ENCODE measurements around the gene AADAC. TPM values are rescaled to one million over a fixed set of nuclear protein-coding genes. Genes with fewer than 3 reads are reported as not detected.

AADAC gene
- total RNA-seq, 2 donors from 2014 or later = 7.3 to 8.0 TPM

DNA sequence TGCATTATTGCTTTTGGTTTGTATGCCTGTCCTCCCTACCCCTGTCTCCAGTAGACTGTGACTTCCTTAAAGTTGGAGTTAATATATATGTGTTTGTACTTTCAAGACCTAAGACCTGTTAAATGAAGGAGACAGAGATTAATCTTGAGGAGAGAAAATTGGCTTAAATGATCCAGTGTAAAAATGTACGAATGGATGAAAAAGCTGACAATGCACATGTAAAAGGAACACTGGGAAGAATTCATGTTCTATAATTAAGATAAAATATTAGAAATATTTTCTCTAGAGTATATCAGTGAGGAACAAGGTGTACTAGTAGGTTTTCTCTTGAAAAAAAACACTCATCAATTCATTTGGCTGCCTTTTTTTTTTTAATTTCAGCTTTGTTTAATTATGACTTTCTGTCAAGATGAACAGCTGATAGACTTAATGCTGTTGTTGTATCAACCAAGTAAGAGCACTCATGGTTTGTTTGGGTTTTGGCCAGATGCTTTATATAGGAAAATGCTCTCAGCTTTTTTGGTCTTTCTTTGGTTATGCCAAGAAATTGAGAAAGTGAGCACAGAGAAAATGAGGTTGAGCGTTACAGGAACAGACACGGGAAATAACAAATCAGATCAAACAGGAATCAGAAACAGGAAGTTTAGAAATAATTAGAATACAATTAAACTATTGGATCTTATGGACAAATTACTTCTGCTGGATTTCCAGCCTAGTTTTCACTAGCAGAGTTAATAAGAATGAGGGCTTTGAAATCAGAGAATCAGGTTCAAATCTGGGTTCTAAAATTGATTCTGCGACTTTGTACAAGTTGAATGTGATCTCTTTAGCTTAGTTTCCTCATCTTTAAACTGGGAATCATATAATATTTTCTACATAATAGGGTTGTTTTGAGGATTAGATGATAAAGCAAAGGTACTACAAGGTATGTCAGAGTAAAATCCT, 38.3 kb upstream of the AADAC start:
- H3K27ac ChIP-seq = peak overlapping the region; percentile 32 to 70 (median 63)
- no peak for TF ChIP-seq POLR2A (IDR thresholded peaks at IDR 0.05)
- TF ChIP-seq, protein P1, sequence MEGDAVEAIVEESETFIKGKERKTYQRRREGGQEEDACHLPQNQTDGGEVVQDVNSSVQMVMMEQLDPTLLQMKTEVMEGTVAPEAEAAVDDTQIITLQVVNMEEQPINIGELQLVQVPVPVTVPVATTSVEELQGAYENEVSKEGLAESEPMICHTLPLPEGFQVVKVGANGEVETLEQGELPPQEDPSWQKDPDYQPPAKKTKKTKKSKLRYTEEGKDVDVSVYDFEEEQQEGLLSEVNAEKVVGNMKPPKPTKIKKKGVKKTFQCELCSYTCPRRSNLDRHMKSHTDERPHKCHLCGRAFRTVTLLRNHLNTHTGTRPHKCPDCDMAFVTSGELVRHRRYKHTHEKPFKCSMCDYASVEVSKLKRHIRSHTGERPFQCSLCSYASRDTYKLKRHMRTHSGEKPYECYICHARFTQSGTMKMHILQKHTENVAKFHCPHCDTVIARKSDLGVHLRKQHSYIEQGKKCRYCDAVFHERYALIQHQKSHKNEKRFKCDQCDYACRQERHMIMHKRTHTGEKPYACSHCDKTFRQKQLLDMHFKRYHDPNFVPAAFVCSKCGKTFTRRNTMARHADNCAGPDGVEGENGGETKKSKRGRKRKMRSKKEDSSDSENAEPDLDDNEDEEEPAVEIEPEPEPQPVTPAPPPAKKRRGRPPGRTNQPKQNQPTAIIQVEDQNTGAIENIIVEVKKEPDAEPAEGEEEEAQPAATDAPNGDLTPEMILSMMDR (IDR thresholded peaks at IDR 0.05) = no peak
- H3K36me3 ChIP-seq (replicated peaks in 1 of 2; ENCODE audit: insufficient read depth in 1 of 2, low read depth in 2 of 2) = no peaks in the 10 kb centered on the region
- DNase-seq (no peak), ATAC-seq (no peak)
- intact Hi-C loops (cut with DNase I) = no loop called here
- H3K4me1 ChIP-seq = peaks cover 51% of the 10 kb centered on the region
- H3K9me3 ChIP-seq = no peaks in the 10 kb centered on the region
- H3K4me3 ChIP-seq = no peak overlapping the region
- WGBS, 2 donors = 44 to 52% methylated on average over 4 of the region's 4 CpGs
- no peaks in the 10 kb centered on the region for H3K27me3 ChIP-seq

DNA sequence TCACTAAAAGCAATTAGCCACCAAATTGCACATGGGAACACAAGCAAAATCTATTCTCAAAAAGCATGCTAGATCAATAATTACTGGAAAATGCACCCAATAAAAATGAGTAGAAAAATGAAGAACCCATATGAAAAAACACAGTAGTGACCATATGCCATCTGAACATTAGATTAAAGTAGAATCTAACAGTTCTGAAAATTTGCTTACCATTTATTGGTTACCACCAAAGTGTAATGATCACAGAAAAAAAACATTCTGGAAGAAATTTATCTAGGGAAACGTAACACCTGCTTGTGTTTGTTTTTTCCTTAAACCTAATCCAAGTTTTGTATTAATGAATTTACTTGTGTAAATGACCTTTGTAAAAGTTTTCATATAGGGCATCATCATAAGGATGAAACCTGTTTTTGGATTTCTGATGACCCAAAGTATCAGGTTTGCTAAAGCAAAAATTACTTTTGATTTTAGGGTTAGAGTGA, 37.6 kb upstream of the AADAC start:
- Histone ChIP-seq H3K9me3 (no peaks in the 10 kb centered on the region), H3K4me3 (no peak overlapping the region), H3K27me3 (no peaks in the 10 kb centered on the region), H3K27ac (peak overlapping the region in 3 of 4 donors; percentile 62 to 70 (median 64)), H3K36me3 (replicated peaks in 1 of 2; ENCODE audit: insufficient read depth in 1 of 2, low read depth in 2 of 2) (no peaks in the 10 kb centered on the region), H3K4me1 (peaks cover 44% of the 10 kb centered on the region)
- TF ChIP-seq, protein P1 (IDR thresholded peaks at IDR 0.05) = no peak
- no peak for TF ChIP-seq POLR2A (IDR thresholded peaks at IDR 0.05)
- intact Hi-C loops (cut with DNase I) = no loop called here
- DNase-seq (no peak), ATAC-seq (peak; percentile 50)
- 38 to 51% methylated on average over 1 of the region's 1 CpG for WGBS, 2 donors

DNA sequence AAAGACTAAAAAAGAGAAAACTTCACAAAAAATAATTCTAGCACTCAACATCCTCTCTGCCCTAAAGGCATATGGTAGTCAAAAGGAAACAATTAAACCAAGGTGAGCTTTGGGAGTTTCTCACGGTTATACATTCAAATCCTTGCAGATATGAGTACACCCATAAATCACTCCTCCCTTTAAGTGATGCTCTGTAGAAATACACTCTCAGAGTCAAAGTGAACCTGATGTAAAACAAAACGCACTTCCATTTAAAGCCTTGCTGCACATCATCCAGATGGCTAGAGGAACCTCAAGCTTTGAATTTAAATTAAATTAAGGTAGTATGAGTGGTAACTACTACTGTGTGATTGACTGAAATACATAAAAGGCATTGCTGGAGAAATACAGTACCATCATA, 36.0 kb upstream of the AADAC start:
- Histone ChIP-seq H3K4me1 (peaks cover 30% of the 10 kb centered on the region), H3K9me3 (no peaks in the 10 kb centered on the region)
- WGBS, 2 donors = 82 to 86% methylated on average over 2 of the region's 2 CpGs

DNA sequence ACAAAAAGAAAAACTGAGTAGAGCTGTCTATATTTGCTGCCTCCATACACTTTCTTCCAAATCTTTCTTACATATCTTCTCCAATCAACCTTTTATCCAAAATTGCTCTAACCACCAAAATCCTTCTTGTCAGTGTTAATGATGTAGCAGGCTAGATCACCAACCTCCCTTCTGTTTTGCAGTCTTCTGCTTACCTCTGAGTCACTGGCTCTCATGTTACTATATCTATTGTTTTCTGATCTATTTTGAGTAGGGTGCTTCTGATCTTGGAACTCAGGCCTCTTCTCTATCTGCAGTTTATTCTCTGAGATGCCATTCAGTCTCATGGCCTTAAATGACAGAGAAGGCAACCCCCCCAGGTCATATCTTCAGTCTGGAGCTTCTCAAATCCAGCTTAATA, 26.3 kb upstream of the AADAC start:
- Histone ChIP-seq H3K27ac (no peak overlapping the region), H3K9me3 (no peaks in the 10 kb centered on the region), H3K36me3 (replicated peaks in 1 of 2; ENCODE audit: insufficient read depth in 1 of 2, low read depth in 2 of 2) (no peaks in the 10 kb centered on the region), H3K27me3 (no peaks in the 10 kb centered on the region), H3K4me1 (peaks cover 25% of the 10 kb centered on the region), H3K4me3 (no peak overlapping the region)
- ATAC-seq (no peak), DNase-seq (no peak)
- TF ChIP-seq, protein P1 (IDR thresholded peaks at IDR 0.05) = no peak
- no peak for TF ChIP-seq POLR2A (IDR thresholded peaks at IDR 0.05)
- intact Hi-C loops (cut with DNase I) = no loop called here

More for the DNA sequence above, 36.0 kb upstream of the AADAC start:
- no peak for TF ChIP-seq POLR2A (IDR thresholded peaks at IDR 0.05)
- TF ChIP-seq, protein P1 (IDR thresholded peaks at IDR 0.05) = no peak
- ATAC-seq (no peak), DNase-seq (no peak)
- intact Hi-C loops (cut with DNase I) = no loop called here
- Histone ChIP-seq H3K36me3 (replicated peaks in 1 of 2; ENCODE audit: insufficient read depth in 1 of 2, low read depth in 2 of 2) (no peaks in the 10 kb centered on the region), H3K4me3 (no peak overlapping the region), H3K27ac (no peak overlapping the region), H3K27me3 (no peaks in the 10 kb centered on the region)
